Erythroblast (primary cell): ENCODE data around the gene TCF7.

Experiments
- GATA1 ChIP-seq: IDR thresholded peaks from 2 replicates; pipeline ENCODE4 v1.6.1; 2011; ENCODE audit warnings: low read depth, mild to moderate bottlenecking, control low read depth, low read length, moderate library complexity
- POLR2A ChIP-seq: IDR thresholded peaks from 2 replicates; pipeline ENCODE4 v1.6.1; 2011; ENCODE audit warnings: mild to moderate bottlenecking, low read length

- TF ChIP-seq POLR2A: no peak
- TF ChIP-seq GATA1: no peak
Observed at GRCh38 chr5:134073404-134073803, 41.1 kb upstream of the TCF7 start.
